Calu3 (cell line): ENCODE data around the gene STK32A. TPM values are rescaled to one million over a fixed set of nuclear protein-coding genes. Genes with fewer than 3 reads are reported as not detected.

ENCODE experiments used
- BruUV-seq: library from RNA; stranded (reverse); fragments of 400-500 nt; replicated peaks from 2 replicates; lab custom pipeline; 2021; lab: Mats Ljungman, UMichigan
- CTCF ChIA-PET: fragments of 300-600 bp; sonication (Branson Sonifier 250); formaldehyde crosslinking; loops from one replicate; lab custom pipeline; 2022; ENCODE audit warnings: antibody characterized with exemption; lab: Charles Lee
- DNase-seq: peaks from one replicate; pipeline ENCODE4 v3.0.0; 2022
- H3K27ac Mint-ChIP-seq: one replicate; pipeline ENCODE4 v1.8.0; 2022; ENCODE audit warnings: mixed read lengths; ENCODE audit not compliant: unreplicated experiment
- H3K27me3 Mint-ChIP-seq: one replicate; pipeline ENCODE4 v1.8.0; 2022; ENCODE audit warnings: mixed read lengths; ENCODE audit not compliant: unreplicated experiment
- H3K36me3 Mint-ChIP-seq: one replicate; pipeline ENCODE4 v1.8.0; 2022; ENCODE audit warnings: mild to moderate bottlenecking, moderate library complexity, mixed read lengths; ENCODE audit not compliant: insufficient read depth, unreplicated experiment
- H3K4me1 Mint-ChIP-seq: one replicate; pipeline ENCODE4 v1.8.0; 2022; ENCODE audit warnings: mild to moderate bottlenecking, low read depth, mixed read lengths; ENCODE audit not compliant: unreplicated experiment
- H3K4me3 Mint-ChIP-seq: one replicate; pipeline ENCODE4 v1.8.0; 2022; ENCODE audit warnings: mild to moderate bottlenecking, low read depth, moderate library complexity, mixed read lengths; ENCODE audit not compliant: unreplicated experiment
- H3K9me3 Mint-ChIP-seq: one replicate; pipeline ENCODE4 v1.8.0; 2022; ENCODE audit warnings: low read depth, mixed read lengths; ENCODE audit not compliant: unreplicated experiment
- intact Hi-C: fragments of 100-400 bp; cut with micrococcal nuclease; formaldehyde crosslinking; loops from one replicate; pipeline ENCODE4 v1.10.0; 2022; ENCODE audit not compliant: unreplicated experiment
- total RNA-seq: library from RNA; stranded (reverse); gene quantifications from 2 replicates; pipeline ENCODE4 v1.2.3, GENCODE V29; 2022
- TF ChIP-seq, protein P1 (sequence below): fragments of 200-600 bp; IDR thresholded peaks from one replicate; pipeline ENCODE4 v1.8.0; 2022; ENCODE audit warnings: antibody characterized with exemption; ENCODE audit not compliant: unreplicated experiment

Gene STK32A
- total RNA-seq, 1 experiment from 2014 or later = 32.5 TPM

DNA sequence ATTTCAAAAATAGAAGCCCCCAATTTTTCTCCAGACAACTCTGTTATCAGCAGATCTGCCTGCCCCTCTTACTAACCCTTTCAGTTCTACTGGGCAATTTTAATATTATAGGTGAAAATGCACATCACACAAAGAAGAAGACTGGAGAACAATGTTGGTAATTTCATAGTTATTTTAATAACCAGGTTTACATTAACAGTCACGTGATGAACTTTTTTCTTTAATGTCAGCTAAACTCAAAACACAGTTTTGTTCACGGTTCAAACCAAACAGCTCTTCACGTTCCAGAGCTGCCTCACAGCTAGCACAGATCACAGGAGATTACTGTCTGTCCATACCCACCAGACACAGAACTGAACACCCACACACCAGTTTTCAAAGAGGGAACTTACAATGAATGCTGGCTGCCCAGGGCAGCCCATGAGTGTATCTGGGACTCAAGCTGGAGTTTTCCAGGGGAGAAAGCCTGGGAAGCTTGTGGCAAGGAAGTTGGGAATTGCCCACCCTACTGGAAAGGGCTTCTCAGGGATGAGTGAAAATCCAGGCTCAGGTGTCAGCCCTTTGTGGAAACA, 155.9 kb downstream of the STK32A start:
- no peak for DNase-seq
- peaks cover 10% of the 10 kb centered on the region for H3K36me3 Mint-ChIP-seq
- H3K9me3 Mint-ChIP-seq = no peaks in the 10 kb centered on the region
- CTCF ChIA-PET = interaction anchor here (0.6 to 1.7 kb wide), 5 partner anchors 10 to 848 kb away, joined by 3 to 5 read pairs (median 3); partner anchors contain the start of gene STK32A
- intact Hi-C loops = loop anchor here (5.0 kb wide), 1 partner anchor 167 kb away; no protein-coding TSS in a partner anchor
- H3K4me1 Mint-ChIP-seq = no peaks in the 10 kb centered on the region
- no peak overlapping the region for H3K27ac Mint-ChIP-seq
- no peaks in the 10 kb centered on the region for H3K27me3 Mint-ChIP-seq
- H3K4me3 Mint-ChIP-seq = no peak overlapping the region
- TF ChIP-seq, protein P1, sequence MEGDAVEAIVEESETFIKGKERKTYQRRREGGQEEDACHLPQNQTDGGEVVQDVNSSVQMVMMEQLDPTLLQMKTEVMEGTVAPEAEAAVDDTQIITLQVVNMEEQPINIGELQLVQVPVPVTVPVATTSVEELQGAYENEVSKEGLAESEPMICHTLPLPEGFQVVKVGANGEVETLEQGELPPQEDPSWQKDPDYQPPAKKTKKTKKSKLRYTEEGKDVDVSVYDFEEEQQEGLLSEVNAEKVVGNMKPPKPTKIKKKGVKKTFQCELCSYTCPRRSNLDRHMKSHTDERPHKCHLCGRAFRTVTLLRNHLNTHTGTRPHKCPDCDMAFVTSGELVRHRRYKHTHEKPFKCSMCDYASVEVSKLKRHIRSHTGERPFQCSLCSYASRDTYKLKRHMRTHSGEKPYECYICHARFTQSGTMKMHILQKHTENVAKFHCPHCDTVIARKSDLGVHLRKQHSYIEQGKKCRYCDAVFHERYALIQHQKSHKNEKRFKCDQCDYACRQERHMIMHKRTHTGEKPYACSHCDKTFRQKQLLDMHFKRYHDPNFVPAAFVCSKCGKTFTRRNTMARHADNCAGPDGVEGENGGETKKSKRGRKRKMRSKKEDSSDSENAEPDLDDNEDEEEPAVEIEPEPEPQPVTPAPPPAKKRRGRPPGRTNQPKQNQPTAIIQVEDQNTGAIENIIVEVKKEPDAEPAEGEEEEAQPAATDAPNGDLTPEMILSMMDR = no peak
- BruUV-seq = TSS peak; percentile 12

DNA sequence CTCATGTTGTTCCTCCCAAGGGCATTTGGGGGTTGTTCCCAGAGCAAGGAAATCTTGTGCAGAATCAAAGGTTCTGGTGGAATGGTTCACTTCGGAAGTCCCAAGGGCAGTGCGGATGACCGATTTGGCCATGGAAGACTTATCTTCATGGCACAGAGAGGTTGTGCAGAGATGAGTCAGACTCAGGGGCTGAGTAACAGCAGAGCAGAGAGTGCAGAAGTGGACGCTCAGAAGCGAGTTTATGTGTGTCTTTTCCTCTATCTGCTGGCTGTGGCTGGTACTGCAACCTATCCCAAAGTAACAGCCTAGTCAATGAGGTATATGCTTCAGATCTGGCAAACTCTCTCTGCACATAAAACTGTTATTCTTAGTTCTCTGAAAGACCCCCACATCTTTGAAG, 157.0 kb downstream of the STK32A start:
- Mint-ChIP-seq H3K27ac (no peak overlapping the region), H3K36me3 (peaks cover 10% of the 10 kb centered on the region), H3K9me3 (no peaks in the 10 kb centered on the region), H3K27me3 (no peaks in the 10 kb centered on the region), H3K4me1 (no peaks in the 10 kb centered on the region), H3K4me3 (no peak overlapping the region)
- TF ChIP-seq, protein P1 = peak; percentile 64
- intact Hi-C loops = loop anchor here (5.0 kb wide), 1 partner anchor 166 kb away; no protein-coding TSS in a partner anchor
- DNase-seq = peak; percentile 56
- no TSS peak for BruUV-seq
- CTCF ChIA-PET = interaction anchor here (1.0 to 1.7 kb wide), 3 partner anchors 9 to 187 kb away, joined by 3 to 5 read pairs (median 4); no protein-coding TSS in a partner anchor

DNA sequence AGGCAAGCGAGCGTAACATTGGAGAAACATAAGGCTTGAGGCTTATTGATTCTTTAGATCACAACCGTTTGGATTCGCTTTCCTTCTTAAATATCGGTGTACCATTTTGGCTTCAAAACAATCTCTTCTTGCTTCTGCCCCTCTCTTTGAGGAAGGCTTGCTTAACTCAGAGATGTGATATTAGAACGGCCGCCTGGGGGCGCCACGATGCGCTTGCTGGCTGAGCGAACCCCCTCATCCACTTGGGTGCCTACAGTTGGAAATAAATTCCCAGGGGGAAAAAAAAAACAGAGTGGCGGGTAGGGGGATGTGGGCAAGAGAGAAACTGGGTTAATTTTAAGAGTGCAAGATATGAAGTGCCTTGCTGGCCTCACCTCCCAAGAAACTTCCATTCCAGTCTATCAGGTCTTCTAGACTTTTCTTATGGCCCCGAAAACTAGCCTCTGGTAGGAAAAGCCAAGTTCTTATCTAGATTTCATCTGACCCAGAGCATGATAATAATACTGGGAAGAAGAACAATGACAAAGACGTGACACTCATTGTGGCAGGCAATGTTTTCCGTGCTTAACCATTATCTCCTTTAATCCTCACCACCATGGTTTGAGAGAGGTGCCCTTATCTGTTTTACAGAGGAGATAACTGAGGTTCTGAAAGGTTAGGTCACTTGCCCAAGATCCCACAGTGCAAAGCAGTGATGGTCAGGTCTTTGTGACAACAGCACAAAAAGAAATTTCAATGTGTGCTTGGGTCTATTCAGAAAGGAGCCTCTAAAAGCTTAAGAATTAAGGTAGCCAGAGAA, 159.2 kb downstream of the STK32A start:
- no TSS peak for BruUV-seq
- H3K4me1 Mint-ChIP-seq = no peaks in the 10 kb centered on the region
- TF ChIP-seq, protein P1 = no peak
- H3K9me3 Mint-ChIP-seq = no peaks in the 10 kb centered on the region
- DNase-seq = peak; percentile 24
- H3K4me3 Mint-ChIP-seq = no peak overlapping the region
- no peaks in the 10 kb centered on the region for H3K27me3 Mint-ChIP-seq
- peaks cover 9% of the 10 kb centered on the region for H3K36me3 Mint-ChIP-seq
- CTCF ChIA-PET = no interaction called here
- H3K27ac Mint-ChIP-seq = no peak overlapping the region
- intact Hi-C loops = loop anchor here (5.0 kb wide), 1 partner anchor 163 kb away; no protein-coding TSS in a partner anchor

DNA sequence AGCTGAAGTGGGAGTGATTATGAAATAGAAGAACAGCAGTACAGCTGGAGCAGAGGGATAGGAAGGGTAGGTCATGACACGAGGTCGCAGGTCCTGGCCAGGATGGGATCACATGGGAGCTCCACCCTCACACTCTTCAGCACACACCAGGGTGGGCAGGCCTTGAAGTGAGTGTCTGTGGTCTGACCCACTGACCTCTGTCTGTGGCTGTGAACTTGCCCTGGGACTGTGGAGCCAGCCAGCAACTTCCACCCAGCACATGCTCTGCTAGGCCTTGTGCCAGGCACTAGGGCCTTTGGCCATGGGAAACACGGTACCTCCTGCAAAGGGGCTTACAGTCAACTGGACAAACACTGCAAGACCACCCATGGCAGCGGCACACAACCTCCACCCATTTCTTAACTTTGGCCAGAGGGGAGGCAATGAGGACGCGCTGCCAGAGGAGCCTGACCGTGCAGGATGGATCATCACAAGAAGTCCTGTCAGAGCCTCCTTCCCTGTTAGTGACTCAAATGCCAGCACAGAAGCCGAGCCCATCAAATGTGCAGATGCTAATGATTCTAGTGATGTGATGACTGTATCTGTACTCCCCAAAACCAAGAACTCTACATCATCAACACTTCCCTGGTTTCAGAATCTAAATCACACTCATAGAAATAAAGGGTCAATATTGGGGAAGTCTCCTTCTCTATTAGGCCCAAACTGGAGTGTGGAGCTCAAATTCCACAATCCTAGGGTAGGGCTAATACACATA, 161.4 kb downstream of the STK32A start:
- no peaks in the 10 kb centered on the region for H3K4me1 Mint-ChIP-seq
- TF ChIP-seq, protein P1 = no peak
- H3K27ac Mint-ChIP-seq = no peak overlapping the region

More for the DNA sequence above, 161.4 kb downstream of the STK32A start:
- H3K9me3 Mint-ChIP-seq = no peaks in the 10 kb centered on the region
- H3K4me3 Mint-ChIP-seq = no peak overlapping the region
- no peak for DNase-seq
- no peaks in the 10 kb centered on the region for H3K27me3 Mint-ChIP-seq
- intact Hi-C loops = no loop called here
- H3K36me3 Mint-ChIP-seq = peaks cover 5% of the 10 kb centered on the region
- no TSS peak for BruUV-seq
- CTCF ChIA-PET = no interaction called here
